Erythroblast (primary cell): Measurements from ENCODE around the gene GPR42.

Experiments
- GATA1 ChIP-seq: IDR thresholded peaks from 2 replicates; pipeline ENCODE4 v1.6.1; 2011; ENCODE audit warnings: low read depth, mild to moderate bottlenecking, control low read depth, low read length, moderate library complexity
- POLR2A ChIP-seq: IDR thresholded peaks from 2 replicates; pipeline ENCODE4 v1.6.1; 2011; ENCODE audit warnings: mild to moderate bottlenecking, low read length

GRCh38 chr19:35329323-35329722, 41.5 kb upstream of the GPR42 start:
- no peak for TF ChIP-seq POLR2A
- no peak for TF ChIP-seq GATA1
